OCI-LY3 (cell line): ENCODE measurements around the gene XRCC4.

Experiments used
- EZH2phosphoT487 ChIP-seq: fragments of 200-600 bp; shearing (Covaris generic); IDR thresholded peaks from 2 replicates; pipeline ENCODE4 v1.6.1; 2018; ENCODE audit warnings: antibody characterized with exemption, mixed run types, low read depth
- TF ChIP-seq, protein P1 (sequence below): fragments of 200-600, 300-600 bp; sonication (generic); IDR thresholded peaks from 2 replicates; pipeline ENCODE4 v1.5.1; 2014; ENCODE audit warnings: antibody characterized with exemption, low read length, low read depth

DNA sequence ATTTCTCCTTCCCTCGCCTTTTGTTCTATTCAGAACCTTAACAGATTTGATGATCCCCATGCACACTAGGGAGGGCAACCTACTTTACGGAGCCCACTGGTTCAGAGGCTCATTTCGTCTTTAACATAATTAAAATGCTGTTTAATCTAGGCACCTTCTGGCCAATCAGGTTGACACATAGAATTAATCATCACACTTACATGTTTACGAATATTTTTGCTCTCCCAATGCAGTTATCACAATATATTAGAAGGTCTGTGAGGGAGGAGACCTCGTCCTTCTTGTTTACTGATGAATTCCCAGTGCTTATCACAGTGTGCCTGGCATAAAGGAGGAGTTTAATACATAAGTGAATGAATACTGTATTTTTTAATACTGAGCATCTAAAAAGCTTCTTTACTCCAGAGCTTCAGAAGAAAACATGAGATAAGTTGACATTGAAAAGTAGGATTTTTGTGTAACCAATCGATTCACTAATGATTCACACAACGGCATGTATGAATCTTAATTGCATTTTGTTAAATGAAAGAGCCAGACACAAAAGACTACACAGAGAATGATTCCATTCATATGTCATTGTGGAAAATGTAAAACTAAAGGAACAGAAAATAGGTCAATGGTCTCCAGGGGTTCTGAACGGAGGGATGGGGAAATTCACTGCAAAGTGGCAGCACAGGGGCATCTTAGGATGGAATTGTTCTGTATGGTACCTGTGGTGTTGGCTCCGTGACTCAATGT is 315.6 kb downstream of the XRCC4 start:
- TF ChIP-seq, protein P1, sequence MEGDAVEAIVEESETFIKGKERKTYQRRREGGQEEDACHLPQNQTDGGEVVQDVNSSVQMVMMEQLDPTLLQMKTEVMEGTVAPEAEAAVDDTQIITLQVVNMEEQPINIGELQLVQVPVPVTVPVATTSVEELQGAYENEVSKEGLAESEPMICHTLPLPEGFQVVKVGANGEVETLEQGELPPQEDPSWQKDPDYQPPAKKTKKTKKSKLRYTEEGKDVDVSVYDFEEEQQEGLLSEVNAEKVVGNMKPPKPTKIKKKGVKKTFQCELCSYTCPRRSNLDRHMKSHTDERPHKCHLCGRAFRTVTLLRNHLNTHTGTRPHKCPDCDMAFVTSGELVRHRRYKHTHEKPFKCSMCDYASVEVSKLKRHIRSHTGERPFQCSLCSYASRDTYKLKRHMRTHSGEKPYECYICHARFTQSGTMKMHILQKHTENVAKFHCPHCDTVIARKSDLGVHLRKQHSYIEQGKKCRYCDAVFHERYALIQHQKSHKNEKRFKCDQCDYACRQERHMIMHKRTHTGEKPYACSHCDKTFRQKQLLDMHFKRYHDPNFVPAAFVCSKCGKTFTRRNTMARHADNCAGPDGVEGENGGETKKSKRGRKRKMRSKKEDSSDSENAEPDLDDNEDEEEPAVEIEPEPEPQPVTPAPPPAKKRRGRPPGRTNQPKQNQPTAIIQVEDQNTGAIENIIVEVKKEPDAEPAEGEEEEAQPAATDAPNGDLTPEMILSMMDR = no peak
- no peak for TF ChIP-seq EZH2phosphoT487
